Globus pallidus (tissue), 1 donor: Measurements from ENCODE around the gene PSKH1.

Experiments used
- DNase-seq: peaks from one replicate; pipeline ENCODE4 v3.0.0-alpha.2; 2015; ENCODE audit warnings: low spot score

The PSKH1 gene

DNA sequence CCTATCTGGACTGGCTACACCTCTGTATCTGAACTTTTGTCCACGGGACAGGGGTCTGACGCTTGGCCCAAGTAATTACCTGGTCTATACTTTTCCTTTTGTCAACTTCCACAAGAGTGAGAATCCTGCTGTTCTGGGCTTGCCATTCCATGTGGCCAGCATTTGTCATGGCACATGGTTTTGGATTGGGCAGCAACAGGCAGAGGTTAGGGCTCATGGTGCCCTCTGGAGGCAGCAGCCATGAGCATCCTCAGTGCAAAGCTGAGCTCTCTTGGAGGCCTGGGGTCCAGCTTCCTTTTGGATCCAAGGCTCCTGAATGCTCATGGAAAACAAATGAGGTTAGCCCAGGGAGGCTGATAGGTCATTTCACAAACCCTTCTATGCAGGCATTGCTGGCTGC lies 27.7 kb upstream of the PSKH1 start:
- DNase-seq = no peak

DNA sequence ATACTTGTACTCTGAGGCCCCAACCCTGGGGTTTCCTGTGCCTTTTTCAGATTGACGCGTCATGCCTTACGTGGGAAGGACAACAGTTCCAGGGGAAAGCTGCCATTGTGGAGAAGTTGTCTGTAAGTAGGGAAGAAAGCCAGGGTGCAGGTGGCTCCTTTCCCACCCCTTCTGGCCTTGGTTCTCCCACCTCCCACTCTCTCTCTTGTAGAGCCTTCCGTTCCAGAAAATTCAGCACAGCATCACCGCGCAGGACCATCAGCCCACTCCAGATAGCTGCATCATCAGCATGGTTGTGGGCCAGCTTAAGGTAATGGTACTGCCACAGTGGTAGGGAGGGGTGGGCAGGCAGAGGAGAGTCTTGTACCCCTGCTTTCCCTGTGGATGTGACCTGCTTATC lies 24.8 kb upstream of the PSKH1 start:
- no peak for DNase-seq

- DNase-seq = no peak
Observed at GRCh38 chr16:67869653-67870052, 23.4 kb upstream of the PSKH1 start.

- no peak for DNase-seq
Observed at GRCh38 chr16:67871256-67871655, 21.8 kb upstream of the PSKH1 start.

GRCh38 chr16:67872131-67872630 lies 20.9 kb upstream of the PSKH1 start:
- DNase-seq = no peak

- DNase-seq = peak; percentile 74
Observed at GRCh38 chr16:67872631-67873434, 20.2 kb upstream of the PSKH1 start, which contains the start of gene EDC4. Gene EDC4, plus strand, starts transcription at chr16:67873052. Its CDS starts 210 bp downstream, at chr16:67873262.

- DNase-seq = no peak
Observed at GRCh38 chr16:67873435-67874370, 19.4 kb upstream of the PSKH1 start.

DNA sequence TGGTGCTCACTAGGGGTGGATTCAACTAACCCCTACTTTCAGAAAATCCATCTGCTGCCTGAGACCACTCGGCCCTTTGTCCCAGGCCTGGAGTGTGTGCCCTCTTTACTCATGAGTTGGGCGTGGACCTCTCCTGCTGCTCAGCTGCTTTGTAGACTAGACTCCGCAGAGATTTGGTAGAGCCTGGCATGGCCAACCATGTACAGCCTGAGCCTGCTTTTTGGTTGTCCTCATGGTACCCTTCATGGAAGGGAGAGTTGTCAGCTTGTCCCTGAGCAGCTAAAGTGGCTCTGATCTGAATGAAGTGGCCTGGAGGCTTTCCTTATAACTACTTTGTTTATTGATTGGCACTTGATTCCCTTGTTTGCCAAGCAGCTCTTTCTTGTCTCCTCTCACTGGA lies 18.7 kb upstream of the PSKH1 start:
- no peak for DNase-seq

DNA sequence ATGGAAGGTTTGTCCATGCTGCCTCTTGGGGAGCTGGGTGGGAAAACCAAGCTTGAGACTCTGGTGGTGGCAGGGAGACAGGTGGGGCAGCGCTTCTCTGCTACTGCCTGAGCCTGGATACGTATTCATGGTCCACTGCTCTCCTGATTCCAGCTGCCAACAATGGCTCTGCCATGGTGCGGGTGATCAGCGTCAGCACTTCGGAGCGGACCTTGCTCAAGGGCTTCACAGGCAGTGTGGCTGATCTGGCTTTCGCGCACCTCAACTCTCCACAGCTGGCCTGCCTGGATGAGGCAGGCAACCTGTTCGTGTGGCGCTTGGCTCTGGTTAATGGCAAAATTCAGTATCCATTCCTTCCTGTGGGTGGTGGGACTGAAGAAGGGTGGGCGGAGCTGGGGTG lies 16.0 kb upstream of the PSKH1 start:
- DNase-seq = no peak

DNA sequence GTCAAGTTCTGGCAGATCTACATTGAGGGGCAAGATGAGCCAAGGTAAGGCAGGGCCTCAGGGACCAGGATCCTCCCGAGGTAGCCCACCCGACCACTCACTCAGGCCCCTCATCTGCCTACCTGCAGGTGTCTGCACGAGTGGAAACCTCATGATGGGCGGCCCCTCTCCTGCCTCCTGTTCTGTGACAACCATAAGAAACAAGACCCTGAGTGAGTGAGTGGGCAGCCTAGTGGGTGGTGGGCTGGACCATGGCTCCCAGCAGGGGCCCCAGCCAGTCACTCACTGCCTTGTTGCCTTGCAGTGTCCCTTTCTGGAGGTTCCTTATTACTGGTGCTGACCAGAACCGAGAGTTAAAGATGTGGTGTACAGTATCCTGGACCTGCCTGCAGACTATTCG lies 14.8 kb upstream of the PSKH1 start:
- no peak for DNase-seq

DNA sequence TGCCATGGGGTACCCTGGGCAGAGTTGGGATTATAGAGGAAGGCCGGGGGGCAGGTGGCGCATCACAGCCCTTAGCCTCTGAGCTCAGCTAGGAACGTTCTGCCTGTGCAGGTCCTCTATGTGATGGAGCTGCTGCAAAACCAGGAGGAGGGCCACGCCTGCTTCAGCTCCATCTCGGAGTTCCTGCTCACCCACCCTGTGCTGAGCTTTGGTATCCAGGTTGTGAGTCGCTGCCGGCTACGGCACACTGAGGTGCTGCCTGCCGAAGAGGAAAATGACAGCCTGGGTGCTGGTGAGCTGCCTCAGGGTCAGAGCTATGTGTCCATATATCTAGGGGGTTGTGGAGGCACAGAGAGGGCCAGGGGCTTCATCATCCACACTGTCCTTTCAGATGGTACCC lies 14.2 kb upstream of the PSKH1 start:
- no peak for DNase-seq

GRCh38 chr16:67879462-67879861 lies 13.6 kb upstream of the PSKH1 start:
- no peak for DNase-seq

- no peak for DNase-seq
Observed at GRCh38 chr16:67879936-67880335, 13.1 kb upstream of the PSKH1 start.

GRCh38 chr16:67880584-67880983 lies 12.5 kb upstream of the PSKH1 start:
- DNase-seq = no peak

GRCh38 chr16:67881621-67882161 lies 11.4 kb upstream of the PSKH1 start:
- DNase-seq = peak; percentile 86

GRCh38 chr16:67882374-67883145 lies 10.5 kb upstream of the PSKH1 start:
- DNase-seq = peak; percentile 96

- DNase-seq = no peak
Observed at GRCh38 chr16:67883146-67883871, 9.7 kb upstream of the PSKH1 start.

DNA sequence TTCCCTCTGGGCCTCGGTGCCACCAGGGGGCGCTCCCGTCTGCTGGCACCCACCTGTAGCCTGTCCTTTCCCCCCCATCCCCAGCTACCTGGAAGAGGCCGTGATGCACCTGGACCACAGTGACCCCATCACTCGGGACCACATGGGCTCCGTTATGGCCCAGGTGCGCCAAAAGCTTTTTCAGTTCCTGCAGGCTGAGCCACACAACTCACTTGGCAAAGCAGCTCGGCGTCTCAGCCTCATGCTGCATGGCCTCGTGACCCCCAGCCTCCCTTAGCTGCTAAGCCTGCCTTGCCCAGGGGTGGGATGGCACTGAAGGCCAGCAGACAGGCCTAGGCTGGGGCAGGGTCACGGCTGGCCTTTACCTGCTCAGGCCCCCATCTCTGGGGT lies 9.2 kb upstream of the PSKH1 start:
- DNase-seq = no peak

GRCh38 chr16:67884684-67885083 lies 8.4 kb upstream of the PSKH1 start, which contains the start of gene NRN1L:
Gene NRN1L, plus strand, starts transcription at chr16:67884885. Its CDS starts 19 bp downstream, at chr16:67884904.
- DNase-seq = peak; percentile 89

GRCh38 chr16:67885545-67885944 lies 7.5 kb upstream of the PSKH1 start:
- no peak for DNase-seq

DNA sequence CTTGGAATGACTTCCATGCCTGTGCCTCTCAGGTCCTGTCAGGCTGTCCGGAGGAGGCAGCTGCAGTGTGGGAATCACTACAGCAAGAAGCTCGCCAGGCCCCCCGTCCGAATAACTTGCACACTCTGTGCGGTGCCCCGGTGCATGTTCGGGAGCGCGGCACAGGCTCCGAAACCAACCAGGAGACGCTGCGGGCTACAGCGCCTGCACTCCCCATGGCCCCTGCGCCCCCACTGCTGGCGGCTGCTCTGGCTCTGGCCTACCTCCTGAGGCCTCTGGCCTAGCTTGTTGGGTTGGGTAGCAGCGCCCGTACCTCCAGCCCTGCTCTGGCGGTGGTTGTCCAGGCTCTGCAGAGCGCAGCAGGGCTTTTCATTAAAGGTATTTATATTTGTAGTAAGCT lies 7.1 kb upstream of the PSKH1 start:
- DNase-seq = no peak
